Activated naive CD4-positive, alpha-beta T cell treated with anti-CD3 and anti-CD28 coated beads, Interleukin-2, amount 10 ng/mL, durations not matched to agents 7 days and 5 days (primary cell): ENCODE measurements around the gene PRR12.
"Not testable (repeated sequence)": the region's sequence is repeated elsewhere in the genome, so short reads cannot be mapped to it uniquely, and the experiment has no call there.

Source experiments
- CTCF ChIA-PET: fragments of 350-600 bp; sonication (Branson Sonifier 250); formaldehyde crosslinking; loops from one replicate; lab custom pipeline; 2021; ENCODE audit warnings: antibody characterized with exemption; lab: Charles Lee
- DNase-seq: peaks from one replicate; pipeline ENCODE4 v3.0.0-alpha.2; 2020
- H3K27ac Mint-ChIP-seq: one replicate; pipeline ENCODE4 v1.8.0; 2021; ENCODE audit warnings: mild to moderate bottlenecking, moderate library complexity, mixed read lengths
- H3K27me3 Mint-ChIP-seq: one replicate; pipeline ENCODE4 v1.8.0; 2021; ENCODE audit warnings: mild to moderate bottlenecking, mixed read lengths
- H3K36me3 Mint-ChIP-seq: one replicate; pipeline ENCODE4 v1.8.0; 2021; ENCODE audit warnings: mixed read lengths
- H3K4me1 Mint-ChIP-seq: one replicate; pipeline ENCODE4 v1.8.0; 2021; ENCODE audit warnings: mixed read lengths
- H3K4me3 Mint-ChIP-seq: one replicate; pipeline ENCODE4 v1.8.0; 2021; ENCODE audit warnings: mild to moderate bottlenecking, moderate library complexity, mixed read lengths
- H3K9me3 Mint-ChIP-seq: one replicate; pipeline ENCODE4 v1.8.0; 2021; ENCODE audit warnings: mixed read lengths

PRR12 gene

DNA sequence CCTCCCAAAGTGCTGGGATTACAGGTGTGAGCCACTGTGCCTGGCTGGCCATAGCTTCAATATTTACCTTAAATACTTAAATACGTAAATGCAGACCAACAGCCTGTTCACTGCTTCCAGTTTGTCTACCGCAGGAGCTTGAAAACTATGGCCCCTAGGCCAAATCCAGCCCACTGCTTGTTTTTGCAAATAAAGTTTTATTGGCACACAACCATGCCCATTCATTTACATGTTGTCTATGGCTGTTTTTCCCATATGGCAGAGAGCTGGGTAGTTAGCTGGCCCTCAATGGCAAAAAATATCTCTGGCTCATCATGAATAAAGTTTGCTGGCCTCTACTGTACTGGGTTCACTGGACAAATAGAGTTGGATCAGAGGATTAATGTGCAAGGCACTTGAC lies 11.8 kb downstream of the PRR12 start:
- Mint-ChIP-seq H3K9me3 (no peaks in the 10 kb centered on the region), H3K27ac (no peak overlapping the region), H3K4me3 (no peak overlapping the region), H3K27me3 (no peaks in the 10 kb centered on the region), H3K36me3 (peaks cover 37% of the 10 kb centered on the region), H3K4me1 (no peaks in the 10 kb centered on the region)
- no peak for DNase-seq
- CTCF ChIA-PET, result no interaction called here

DNA sequence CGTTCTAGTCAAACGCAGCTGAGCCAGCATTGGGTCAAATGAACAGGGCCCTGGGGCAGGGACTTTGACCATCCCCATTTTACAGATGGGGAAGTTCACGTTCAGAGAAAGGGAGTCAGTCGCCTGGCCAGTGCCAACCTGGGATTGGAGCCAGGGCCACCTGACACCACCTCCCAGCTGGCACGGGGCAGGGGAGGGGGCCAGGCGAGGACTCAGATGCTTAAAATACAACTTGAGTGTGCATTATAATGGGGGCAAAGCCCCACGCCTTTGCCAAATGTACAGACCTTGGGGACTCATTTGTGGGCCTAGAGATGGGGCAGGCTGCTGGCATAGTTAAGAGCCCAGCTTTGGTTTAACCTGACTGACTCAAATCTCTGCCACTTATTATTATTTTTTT lies 14.6 kb downstream of the PRR12 start:
- Mint-ChIP-seq H3K9me3 (no peaks in the 10 kb centered on the region), H3K4me3 (no peak overlapping the region), H3K36me3 (peaks cover 33% of the 10 kb centered on the region), H3K27ac (no peak overlapping the region), H3K4me1 (no peaks in the 10 kb centered on the region), H3K27me3 (no peaks in the 10 kb centered on the region)
- no peak for DNase-seq
- CTCF ChIA-PET, result no interaction called here

DNA sequence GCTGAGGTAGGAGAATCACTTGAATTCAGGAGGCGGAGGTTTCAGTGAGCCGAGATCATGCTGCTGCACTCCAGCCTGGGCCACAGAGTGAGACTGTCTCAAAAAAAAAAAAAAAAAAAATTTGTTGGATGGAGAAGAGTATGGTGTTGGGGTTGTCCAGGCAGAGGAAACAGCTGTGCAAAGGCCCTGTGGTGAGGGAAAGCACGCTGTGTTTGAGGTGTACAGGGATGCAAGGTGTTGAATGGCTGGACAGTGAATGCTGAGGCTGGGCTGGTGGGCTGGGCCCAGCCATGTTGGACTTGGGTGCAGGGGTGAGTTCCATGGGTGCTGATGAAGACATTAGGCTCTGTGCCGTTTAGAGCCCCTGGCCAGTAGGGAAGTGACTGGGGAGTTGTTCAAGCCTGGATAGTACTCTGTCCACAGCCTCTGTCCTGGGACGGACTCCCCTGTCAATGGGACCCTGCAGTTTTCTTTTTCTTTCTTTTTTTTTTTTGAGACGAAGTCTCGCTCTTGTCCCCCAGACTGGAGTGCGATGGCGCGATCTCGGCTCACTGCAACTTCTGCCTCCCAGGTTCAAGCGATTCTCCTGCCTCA lies 18.6 kb downstream of the PRR12 start:
- Mint-ChIP-seq H3K36me3 (peaks cover 29% of the 10 kb centered on the region), H3K4me1 (peaks cover 3% of the 10 kb centered on the region), H3K4me3 (no peak overlapping the region), H3K9me3 (no peaks in the 10 kb centered on the region), H3K27ac (no peak overlapping the region), H3K27me3 (no peaks in the 10 kb centered on the region)
- CTCF ChIA-PET, result no interaction called here
- no peak for DNase-seq

DNA sequence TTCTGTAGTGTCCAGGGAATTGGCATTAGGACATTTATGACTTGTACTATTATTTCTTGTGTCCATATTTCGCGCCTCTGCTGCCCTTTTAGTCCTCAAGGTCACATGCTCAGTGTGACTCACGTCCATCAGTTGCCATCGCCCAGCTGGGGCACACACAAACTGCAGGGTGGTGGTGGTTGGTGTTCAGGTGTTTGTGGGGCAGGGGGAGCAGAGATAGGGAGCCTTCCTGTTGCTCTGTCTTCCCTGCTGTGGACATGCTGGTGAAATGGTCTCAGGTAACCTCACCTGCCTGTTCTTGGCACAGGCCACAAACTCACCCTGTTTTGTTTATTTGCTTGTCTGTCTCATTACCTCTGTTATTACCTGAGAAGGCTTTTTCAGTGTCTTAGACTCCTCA lies 22.4 kb downstream of the PRR12 start:
- DNase-seq, result no peak
- Mint-ChIP-seq H3K36me3 (peaks cover 53% of the 10 kb centered on the region), H3K27ac (no peak overlapping the region), H3K4me3 (no peak overlapping the region), H3K9me3 (no peaks in the 10 kb centered on the region), H3K4me1 (peaks cover 3% of the 10 kb centered on the region), H3K27me3 (no peaks in the 10 kb centered on the region)
- CTCF ChIA-PET, result no interaction called here

DNA sequence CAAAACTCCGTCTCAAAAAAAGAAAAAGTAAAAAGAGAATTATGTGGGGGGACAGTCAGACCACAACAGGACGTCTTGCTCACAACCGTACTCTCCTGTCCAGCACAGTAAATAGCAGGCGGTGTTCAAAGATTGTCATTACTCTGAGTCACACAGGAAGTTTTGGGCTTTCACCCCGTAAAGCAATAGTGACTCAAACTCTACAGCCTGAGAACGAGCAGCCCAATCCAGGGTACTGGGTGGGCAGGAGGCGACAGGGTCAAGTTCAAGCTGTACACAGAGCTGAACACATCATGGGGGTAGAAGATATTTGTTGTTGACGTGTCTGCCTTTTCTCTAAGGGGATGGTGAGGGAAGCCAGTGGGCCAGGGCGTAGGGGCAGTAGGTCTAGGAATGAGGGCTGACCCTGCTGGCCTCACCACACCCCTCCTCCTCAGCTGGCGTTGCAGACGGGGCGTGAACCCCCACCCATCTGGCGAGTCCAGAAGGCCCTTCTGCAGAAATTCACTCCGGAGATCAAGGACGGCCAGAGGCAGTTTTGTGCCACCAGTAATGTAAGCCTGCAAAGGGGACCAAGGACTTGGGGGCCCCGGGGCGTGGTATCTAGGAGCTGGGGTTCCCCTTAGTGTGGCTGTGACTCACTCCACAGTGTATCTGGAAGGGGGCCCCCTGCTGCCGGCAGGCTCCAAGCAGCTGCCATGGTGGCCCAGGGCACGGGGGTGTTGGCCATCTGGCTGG lies 23.3 kb downstream of the PRR12 start:
- H3K27me3 Mint-ChIP-seq, result no peaks in the 10 kb centered on the region
- no peak overlapping the region for H3K4me3 Mint-ChIP-seq
- DNase-seq, result no peak
- H3K36me3 Mint-ChIP-seq, result peaks cover 50% of the 10 kb centered on the region
- H3K4me1 Mint-ChIP-seq, result peaks cover 3% of the 10 kb centered on the region
- CTCF ChIA-PET, result no interaction called here
- H3K9me3 Mint-ChIP-seq, result no peaks in the 10 kb centered on the region
- no peak overlapping the region for H3K27ac Mint-ChIP-seq

DNA sequence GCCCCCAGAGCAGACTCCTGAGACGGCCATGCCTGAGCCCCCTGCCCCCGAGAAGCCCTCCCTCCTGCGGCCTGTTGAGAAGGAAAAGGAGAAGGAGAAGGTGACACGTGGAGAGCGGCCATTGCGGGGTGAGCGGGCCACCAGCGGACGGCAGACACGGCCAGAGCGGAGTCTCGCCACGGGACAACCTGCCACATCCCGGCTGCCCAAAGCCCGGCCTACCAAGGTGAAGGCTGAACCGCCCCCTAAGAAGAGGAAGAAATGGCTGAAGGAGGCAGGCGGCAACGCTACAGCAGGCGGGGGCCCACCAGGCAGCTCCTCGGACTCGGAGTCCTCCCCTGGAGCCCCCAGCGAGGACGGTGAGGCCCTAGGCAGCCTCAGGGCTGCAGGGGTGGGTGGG lies 24.9 kb downstream of the PRR12 start:
- CTCF ChIA-PET, result no interaction called here
- Mint-ChIP-seq H3K9me3 (no peaks in the 10 kb centered on the region), H3K4me1 (peaks cover 3% of the 10 kb centered on the region), H3K27ac (no peak overlapping the region), H3K4me3 (no peak overlapping the region), H3K36me3 (peaks cover 47% of the 10 kb centered on the region), H3K27me3 (no peaks in the 10 kb centered on the region)
- DNase-seq, result no peak

DNA sequence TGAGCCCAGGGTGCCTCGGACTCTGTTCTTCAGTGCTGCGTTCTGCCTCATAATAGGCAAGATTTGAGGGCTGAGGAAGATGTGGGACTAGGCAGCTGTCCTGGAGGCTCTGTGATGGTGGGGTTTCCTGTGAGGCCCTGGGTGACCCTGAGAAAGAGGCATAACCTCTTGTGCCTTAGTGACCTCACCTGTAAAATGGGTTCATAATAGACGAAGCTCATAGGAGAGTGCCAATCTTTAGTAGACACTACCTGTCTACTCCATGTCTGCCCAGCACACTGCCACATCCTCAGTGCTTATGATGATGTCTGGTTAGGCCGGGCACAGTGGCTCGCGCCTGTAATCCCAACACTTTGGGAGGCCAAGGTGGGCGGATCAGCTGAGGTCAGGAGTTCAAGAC lies 25.6 kb downstream of the PRR12 start:
- peaks cover 50% of the 10 kb centered on the region for H3K36me3 Mint-ChIP-seq
- CTCF ChIA-PET, result interaction anchor here (1.0 kb wide), 1 partner anchor 56 kb away, joined by 3 read pairs; no protein-coding TSS in a partner anchor
- DNase-seq, result no peak
- no peak overlapping the region for H3K4me3 Mint-ChIP-seq
- no peak overlapping the region for H3K27ac Mint-ChIP-seq
- no peaks in the 10 kb centered on the region for H3K27me3 Mint-ChIP-seq
- no peaks in the 10 kb centered on the region for H3K9me3 Mint-ChIP-seq
- H3K4me1 Mint-ChIP-seq, result peaks cover 3% of the 10 kb centered on the region

DNA sequence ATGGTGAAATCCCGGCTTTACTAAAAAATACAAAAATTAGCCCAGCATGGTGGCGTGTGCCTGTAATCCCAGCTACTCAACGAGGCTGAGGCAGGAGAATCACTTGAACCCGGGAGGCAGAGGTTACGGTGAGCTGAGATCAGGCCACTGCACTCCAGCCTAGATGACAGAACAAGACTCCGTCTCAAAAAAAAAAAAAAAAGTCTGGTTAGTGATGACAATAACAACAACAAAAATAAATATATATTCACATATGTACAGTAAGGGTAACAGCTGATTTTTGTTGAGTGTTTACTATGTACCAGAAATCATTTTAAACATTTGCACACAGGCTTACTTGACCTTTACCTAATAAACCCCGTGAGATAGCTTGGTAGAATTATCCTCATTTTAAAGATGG lies 26.0 kb downstream of the PRR12 start:
- Mint-ChIP-seq H3K4me1 (peaks cover 3% of the 10 kb centered on the region), H3K27me3 (no peaks in the 10 kb centered on the region), H3K27ac (no peak overlapping the region), H3K36me3 (peaks cover 53% of the 10 kb centered on the region), H3K4me3 (no peak overlapping the region), H3K9me3 (no peaks in the 10 kb centered on the region)
- DNase-seq, result no peak
- CTCF ChIA-PET, result interaction anchor here (1.0 kb wide), 1 partner anchor 56 kb away, joined by 3 read pairs; no protein-coding TSS in a partner anchor

DNA sequence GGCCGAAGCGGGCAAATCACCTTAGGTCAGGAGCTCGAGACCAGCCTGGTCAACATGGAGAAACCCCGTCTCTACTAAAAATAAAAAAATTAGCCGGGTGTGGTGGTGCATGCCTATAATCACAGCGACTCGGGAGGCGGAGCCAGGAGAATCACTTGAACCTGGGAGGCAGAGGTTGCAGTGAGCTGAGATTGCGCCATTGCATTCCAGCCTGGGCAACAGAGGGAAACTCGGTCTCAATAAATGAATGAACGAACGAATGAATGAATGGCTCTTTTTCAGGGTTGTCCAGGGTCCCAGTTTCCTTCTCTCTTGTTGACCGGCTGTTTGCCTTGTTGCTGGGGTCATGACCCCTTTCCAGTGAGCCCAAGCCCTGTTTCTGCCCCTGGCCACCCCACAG lies 26.9 kb downstream of the PRR12 start:
- H3K4me1 Mint-ChIP-seq, DNase-seq, CTCF ChIA-PET, H3K4me3 Mint-ChIP-seq, H3K27me3 Mint-ChIP-seq, H3K27ac Mint-ChIP-seq, H3K9me3 Mint-ChIP-seq: not testable (repeated sequence)
- H3K36me3 Mint-ChIP-seq, result peaks cover 55% of the 10 kb centered on the region

DNA sequence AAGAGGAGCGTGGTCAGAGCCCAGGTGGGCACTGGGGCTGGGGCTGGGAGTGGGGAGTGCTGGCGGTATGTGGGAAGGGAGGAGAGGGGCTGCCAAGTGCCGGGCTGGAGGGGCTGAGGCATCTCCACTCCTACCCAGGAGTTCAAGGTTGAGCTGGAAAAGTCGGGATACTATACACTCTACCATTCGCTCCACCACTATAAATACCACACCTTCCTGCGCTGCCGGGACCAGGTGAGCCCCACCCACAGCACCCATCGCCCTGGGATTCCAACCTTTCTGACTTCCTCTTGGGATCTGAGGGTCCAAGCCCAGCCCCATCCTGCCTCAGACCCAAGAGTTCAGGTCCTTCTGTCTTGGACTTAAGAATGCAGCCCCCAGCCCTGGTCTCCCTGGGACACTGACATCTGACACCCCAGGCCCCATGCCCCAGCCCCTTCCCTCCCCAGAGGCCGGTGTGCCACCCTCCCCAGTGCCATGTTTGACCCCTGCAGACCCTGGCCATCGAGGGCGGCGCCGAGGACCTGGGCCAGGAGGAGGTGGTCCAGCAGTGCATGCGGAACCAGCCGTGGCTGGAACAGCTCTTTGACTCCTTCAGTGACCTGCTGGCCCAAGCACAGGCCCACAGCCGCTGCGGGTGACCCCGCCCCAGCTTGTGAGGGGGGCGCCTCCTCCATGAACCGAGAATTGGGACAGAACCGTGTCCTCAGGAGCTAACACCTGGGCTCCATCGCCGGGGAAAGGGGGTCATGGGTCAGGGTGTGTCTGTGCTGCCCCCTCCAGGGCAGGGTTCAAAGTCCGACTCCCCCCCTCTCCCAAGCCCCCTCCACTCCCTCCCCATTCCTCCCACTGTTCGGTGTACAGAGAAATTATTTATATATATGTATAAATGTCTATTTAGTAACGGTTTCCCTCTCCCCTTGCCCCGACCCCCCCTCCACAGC lies 34.3 kb downstream of the PRR12 start:
- H3K27me3 Mint-ChIP-seq, result no peaks in the 10 kb centered on the region
- H3K9me3 Mint-ChIP-seq, result no peaks in the 10 kb centered on the region
- H3K4me1 Mint-ChIP-seq, result no peaks in the 10 kb centered on the region
- CTCF ChIA-PET, result no interaction called here
- H3K36me3 Mint-ChIP-seq, result peaks cover 42% of the 10 kb centered on the region
- no peak for DNase-seq
- H3K4me3 Mint-ChIP-seq, result no peak overlapping the region
- no peak overlapping the region for H3K27ac Mint-ChIP-seq

DNA sequence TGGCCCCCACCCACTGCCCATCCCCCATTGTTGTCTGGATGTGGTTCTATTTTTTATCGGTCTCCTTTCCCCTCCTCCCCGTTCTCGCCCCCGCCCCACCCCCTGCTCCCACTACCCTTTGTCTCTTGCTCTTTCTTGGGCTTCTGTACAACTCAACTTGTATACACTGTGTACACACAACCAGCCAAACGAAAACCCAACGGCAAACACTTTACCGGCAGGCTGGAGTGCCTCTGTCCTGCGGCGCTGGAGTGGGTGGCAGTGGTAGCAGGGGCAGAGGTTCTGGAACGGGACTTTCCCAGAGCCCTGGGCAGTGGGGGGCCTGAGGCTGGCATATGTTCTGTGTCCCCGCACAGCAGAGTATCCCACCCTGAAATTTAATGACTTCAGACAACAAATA lies 35.2 kb downstream of the PRR12 start:
- Mint-ChIP-seq H3K4me1 (no peaks in the 10 kb centered on the region), H3K27me3 (no peaks in the 10 kb centered on the region), H3K4me3 (no peak overlapping the region), H3K9me3 (no peaks in the 10 kb centered on the region), H3K27ac (no peak overlapping the region), H3K36me3 (peaks cover 42% of the 10 kb centered on the region)
- CTCF ChIA-PET, result no interaction called here
- no peak for DNase-seq

DNA sequence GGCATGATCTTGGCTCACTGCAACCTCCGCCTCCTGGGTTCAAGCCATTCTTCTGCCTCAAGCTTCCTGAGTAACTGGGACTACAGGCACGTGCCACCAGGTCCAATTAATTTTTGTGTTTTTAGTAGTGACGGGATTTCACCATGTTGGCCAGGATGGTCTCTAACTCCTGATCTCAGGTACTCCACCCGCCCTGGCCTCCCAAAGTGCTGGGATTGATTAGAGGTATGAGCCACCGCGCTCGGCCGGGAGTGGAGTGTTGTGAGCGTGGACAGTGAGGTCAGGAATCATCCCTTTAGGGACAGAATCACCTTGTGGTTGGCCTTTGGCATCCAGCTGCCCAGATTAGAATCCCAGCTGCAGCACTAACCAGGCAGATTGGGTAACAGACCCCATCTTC lies 38.7 kb downstream of the PRR12 start:
- no peak for DNase-seq
- CTCF ChIA-PET, result no interaction called here
- Mint-ChIP-seq H3K4me1 (no peaks in the 10 kb centered on the region), H3K9me3 (no peaks in the 10 kb centered on the region), H3K36me3 (peaks cover 15% of the 10 kb centered on the region), H3K27me3 (no peaks in the 10 kb centered on the region), H3K27ac (no peak overlapping the region), H3K4me3 (no peak overlapping the region)

DNA sequence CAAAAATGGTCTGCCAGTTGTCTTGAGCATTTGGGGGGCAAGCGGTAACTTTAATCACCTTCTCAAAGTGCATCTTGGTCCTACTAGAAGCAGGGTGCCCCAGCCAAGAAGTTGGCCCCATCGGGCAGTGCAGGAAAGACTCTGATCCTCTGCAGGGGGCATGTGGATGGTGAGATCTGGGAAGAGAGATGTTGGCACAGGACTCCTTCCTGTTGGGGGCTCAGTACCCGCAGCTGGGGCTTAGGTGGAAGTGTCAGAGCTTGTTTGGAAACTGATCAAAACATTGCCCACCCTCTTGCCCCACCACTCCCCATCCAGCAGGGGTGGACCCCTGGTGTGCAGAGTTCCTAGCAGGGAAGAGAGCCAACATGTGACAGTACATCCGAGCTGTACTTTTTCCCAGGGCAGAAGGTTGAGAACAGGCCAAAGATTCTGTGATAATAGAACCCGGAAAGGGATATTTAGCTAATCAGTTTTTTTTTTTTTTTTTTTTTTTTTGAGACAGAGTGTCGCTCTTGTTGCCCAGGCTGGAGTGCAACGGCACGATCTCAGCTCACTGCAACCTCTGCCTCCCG lies 40.1 kb downstream of the PRR12 start:
- Mint-ChIP-seq H3K4me1 (peaks cover 4% of the 10 kb centered on the region), H3K9me3 (no peaks in the 10 kb centered on the region), H3K27me3 (peaks cover 4% of the 10 kb centered on the region), H3K4me3 (no peak overlapping the region), H3K27ac (peak overlapping the region; percentile 21), H3K36me3 (peaks cover 17% of the 10 kb centered on the region)
- CTCF ChIA-PET, result no interaction called here
- no peak for DNase-seq

DNA sequence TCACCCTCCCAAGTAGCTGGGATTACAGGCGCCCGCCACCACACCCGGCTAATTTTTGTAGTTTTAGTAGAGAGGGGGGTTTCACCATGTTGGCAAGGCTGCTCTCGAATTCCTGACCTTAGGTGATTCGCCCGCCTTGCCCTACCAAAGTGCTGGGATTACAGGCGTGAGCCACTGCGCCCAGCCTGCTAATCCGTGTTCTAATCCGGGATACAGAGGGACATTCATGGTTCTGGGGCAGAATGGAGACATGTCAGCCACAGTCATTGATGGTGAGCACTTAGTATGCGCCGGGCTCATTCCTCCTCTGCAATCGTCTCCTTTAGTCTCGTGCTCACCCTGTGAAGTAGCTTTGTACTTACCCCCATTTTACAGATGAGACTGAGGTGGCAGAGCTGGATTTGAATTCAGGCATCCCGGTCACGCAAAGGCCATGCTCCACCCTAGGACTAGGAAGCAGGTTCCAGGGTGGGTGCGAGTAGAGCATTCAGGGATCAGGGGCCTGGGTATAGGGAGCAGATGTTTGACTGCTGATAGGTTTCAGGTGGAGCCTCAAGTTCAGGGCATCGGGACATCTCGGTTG lies 40.7 kb downstream of the PRR12 start:
- H3K4me1 Mint-ChIP-seq, result peaks cover 4% of the 10 kb centered on the region
- peaks cover 10% of the 10 kb centered on the region for H3K27me3 Mint-ChIP-seq
- DNase-seq, result no peak
- no peak overlapping the region for H3K27ac Mint-ChIP-seq
- H3K4me3 Mint-ChIP-seq, result no peak overlapping the region
- CTCF ChIA-PET, result no interaction called here
- H3K36me3 Mint-ChIP-seq, result peaks cover 16% of the 10 kb centered on the region
- H3K9me3 Mint-ChIP-seq, result no peaks in the 10 kb centered on the region
